Chondrocyte (in vitro differentiated cells): ENCODE data around the gene PI4KA. TPM values are rescaled to one million over a fixed set of nuclear protein-coding genes. Genes with fewer than 3 reads are reported as not detected.
"Not testable (repeated sequence)": the region's sequence is repeated elsewhere in the genome, so short reads cannot be mapped to it uniquely, and the experiment has no call there.

ENCODE experiments used
- DNase-seq: peaks from one replicate; pipeline ENCODE4 v3.0.0; 2021; ENCODE audit warnings: mixed read lengths, low spot score
- H3K27ac Mint-ChIP-seq: one replicate; pipeline ENCODE4 v1.8.0; 2021; ENCODE audit warnings: mild to moderate bottlenecking, moderate library complexity, mixed read lengths; ENCODE audit not compliant: unreplicated experiment
- H3K27me3 Mint-ChIP-seq: 2 replicates; pipeline ENCODE4 v1.8.0; 2021; ENCODE audit warnings: low read depth, mixed read lengths
- H3K36me3 Mint-ChIP-seq: 2 replicates; pipeline ENCODE4 v1.8.0; 2021; ENCODE audit warnings: low read depth, mixed read lengths
- H3K4me1 Mint-ChIP-seq: 2 replicates; pipeline ENCODE4 v1.8.0; 2021; ENCODE audit warnings: low read depth, mild to moderate bottlenecking, mixed read lengths
- H3K4me3 Mint-ChIP-seq: one replicate; pipeline ENCODE4 v1.8.0; 2021; ENCODE audit warnings: mild to moderate bottlenecking, moderate library complexity, mixed read lengths; ENCODE audit not compliant: unreplicated experiment
- H3K9me3 Mint-ChIP-seq: 2 replicates; pipeline ENCODE4 v1.8.0; 2021; ENCODE audit warnings: low read depth, mixed read lengths
- total RNA-seq: library from RNA; stranded (reverse); gene quantifications from 3 replicates; pipeline ENCODE4 v1.2.1, GENCODE V29; 2021
- TF ChIP-seq, protein P1 (sequence below): fragments of 200-600 bp; sonication (generic); IDR thresholded peaks from 2 replicates; pipeline ENCODE4 v1.5.0; 2021; ENCODE audit warnings: antibody characterized with exemption, mild to moderate bottlenecking, moderate library complexity

The PI4KA gene
- total RNA-seq, 1 donor from 2014 or later = 68.3 TPM

GRCh38 chr22:20843501-20843900 lies 15.1 kb downstream of the PI4KA start:
- no peak overlapping the region for H3K27ac Mint-ChIP-seq

GRCh38 chr22:20840646-20841371 lies 17.8 kb downstream of the PI4KA start:
- no peaks in the 10 kb centered on the region for H3K27me3 Mint-ChIP-seq
- no peaks in the 10 kb centered on the region for H3K36me3 Mint-ChIP-seq
- no peaks in the 10 kb centered on the region for H3K4me1 Mint-ChIP-seq
- H3K9me3 Mint-ChIP-seq = no peaks in the 10 kb centered on the region
- no peak overlapping the region for H3K4me3 Mint-ChIP-seq
- TF ChIP-seq, protein P1, sequence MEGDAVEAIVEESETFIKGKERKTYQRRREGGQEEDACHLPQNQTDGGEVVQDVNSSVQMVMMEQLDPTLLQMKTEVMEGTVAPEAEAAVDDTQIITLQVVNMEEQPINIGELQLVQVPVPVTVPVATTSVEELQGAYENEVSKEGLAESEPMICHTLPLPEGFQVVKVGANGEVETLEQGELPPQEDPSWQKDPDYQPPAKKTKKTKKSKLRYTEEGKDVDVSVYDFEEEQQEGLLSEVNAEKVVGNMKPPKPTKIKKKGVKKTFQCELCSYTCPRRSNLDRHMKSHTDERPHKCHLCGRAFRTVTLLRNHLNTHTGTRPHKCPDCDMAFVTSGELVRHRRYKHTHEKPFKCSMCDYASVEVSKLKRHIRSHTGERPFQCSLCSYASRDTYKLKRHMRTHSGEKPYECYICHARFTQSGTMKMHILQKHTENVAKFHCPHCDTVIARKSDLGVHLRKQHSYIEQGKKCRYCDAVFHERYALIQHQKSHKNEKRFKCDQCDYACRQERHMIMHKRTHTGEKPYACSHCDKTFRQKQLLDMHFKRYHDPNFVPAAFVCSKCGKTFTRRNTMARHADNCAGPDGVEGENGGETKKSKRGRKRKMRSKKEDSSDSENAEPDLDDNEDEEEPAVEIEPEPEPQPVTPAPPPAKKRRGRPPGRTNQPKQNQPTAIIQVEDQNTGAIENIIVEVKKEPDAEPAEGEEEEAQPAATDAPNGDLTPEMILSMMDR = no peak
- no peak overlapping the region for H3K27ac Mint-ChIP-seq
- no peak for DNase-seq

More at GRCh38 chr22:20843501-20843900, 15.1 kb downstream of the PI4KA start:
- Mint-ChIP-seq H3K4me3 (no peak overlapping the region), H3K27me3 (no peaks in the 10 kb centered on the region), H3K9me3 (no peaks in the 10 kb centered on the region), H3K36me3 (no peaks in the 10 kb centered on the region), H3K4me1 (no peaks in the 10 kb centered on the region)
- TF ChIP-seq, protein P1 = no peak
- DNase-seq = no peak

- no peak for DNase-seq
- Mint-ChIP-seq H3K4me3 (no peak overlapping the region), H3K36me3 (no peaks in the 10 kb centered on the region), H3K27ac (no peak overlapping the region), H3K27me3 (no peaks in the 10 kb centered on the region), H3K4me1 (no peaks in the 10 kb centered on the region), H3K9me3 (no peaks in the 10 kb centered on the region)
- TF ChIP-seq, protein P1 = no peak
Measured at GRCh38 chr22:20839837-20840645, 18.6 kb downstream of the PI4KA start.

- H3K4me1 Mint-ChIP-seq, H3K9me3 Mint-ChIP-seq, H3K27me3 Mint-ChIP-seq, H3K27ac Mint-ChIP-seq, H3K36me3 Mint-ChIP-seq, DNase-seq, H3K4me3 Mint-ChIP-seq: not testable (repeated sequence)
Measured at GRCh38 chr22:20839354-20839753, 19.3 kb downstream of the PI4KA start.

- no peak overlapping the region for H3K4me3 Mint-ChIP-seq
- DNase-seq = no peak
- no peak overlapping the region for H3K27ac Mint-ChIP-seq
- no peaks in the 10 kb centered on the region for H3K27me3 Mint-ChIP-seq
- H3K9me3 Mint-ChIP-seq = no peaks in the 10 kb centered on the region
- H3K36me3 Mint-ChIP-seq = peaks cover 10% of the 10 kb centered on the region
- H3K4me1 Mint-ChIP-seq = no peaks in the 10 kb centered on the region
- TF ChIP-seq, protein P1 = no peak
Measured at GRCh38 chr22:20836987-20837823, 21.4 kb downstream of the PI4KA start.
